Measurements from ENCODE around the gene CGB3. TPM values are rescaled to one million over a fixed set of nuclear protein-coding genes. Genes with fewer than 3 reads are reported as not detected.

Gene CGB3
- total RNA-seq: not detected in 2 replicates

DNA sequence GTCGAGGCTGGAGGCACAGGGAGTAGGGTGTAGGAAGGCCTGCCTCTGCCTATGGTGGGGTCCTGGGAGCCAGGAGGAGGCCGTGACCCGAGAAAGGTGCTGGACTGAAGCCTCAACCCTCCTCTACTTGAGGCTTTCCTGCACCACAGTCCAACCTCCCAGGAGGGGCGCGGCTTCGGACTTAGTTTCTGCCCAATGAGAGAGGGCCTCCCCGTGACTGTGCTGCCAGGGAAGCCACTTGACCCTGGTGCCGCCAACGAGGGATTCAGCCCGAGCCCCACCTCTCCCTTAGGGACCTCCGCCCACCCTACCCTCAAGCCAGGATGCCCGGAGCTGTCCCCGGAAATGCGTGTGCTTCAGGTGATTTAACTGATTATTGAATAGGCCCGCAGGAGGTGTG is at the start of gene CGB3:
TSS of gene CGB3 (minus strand) at position 101 of the 400 bp plus-strand sequence. CDS start 362 bp downstream, outside the sequence.

DNA sequence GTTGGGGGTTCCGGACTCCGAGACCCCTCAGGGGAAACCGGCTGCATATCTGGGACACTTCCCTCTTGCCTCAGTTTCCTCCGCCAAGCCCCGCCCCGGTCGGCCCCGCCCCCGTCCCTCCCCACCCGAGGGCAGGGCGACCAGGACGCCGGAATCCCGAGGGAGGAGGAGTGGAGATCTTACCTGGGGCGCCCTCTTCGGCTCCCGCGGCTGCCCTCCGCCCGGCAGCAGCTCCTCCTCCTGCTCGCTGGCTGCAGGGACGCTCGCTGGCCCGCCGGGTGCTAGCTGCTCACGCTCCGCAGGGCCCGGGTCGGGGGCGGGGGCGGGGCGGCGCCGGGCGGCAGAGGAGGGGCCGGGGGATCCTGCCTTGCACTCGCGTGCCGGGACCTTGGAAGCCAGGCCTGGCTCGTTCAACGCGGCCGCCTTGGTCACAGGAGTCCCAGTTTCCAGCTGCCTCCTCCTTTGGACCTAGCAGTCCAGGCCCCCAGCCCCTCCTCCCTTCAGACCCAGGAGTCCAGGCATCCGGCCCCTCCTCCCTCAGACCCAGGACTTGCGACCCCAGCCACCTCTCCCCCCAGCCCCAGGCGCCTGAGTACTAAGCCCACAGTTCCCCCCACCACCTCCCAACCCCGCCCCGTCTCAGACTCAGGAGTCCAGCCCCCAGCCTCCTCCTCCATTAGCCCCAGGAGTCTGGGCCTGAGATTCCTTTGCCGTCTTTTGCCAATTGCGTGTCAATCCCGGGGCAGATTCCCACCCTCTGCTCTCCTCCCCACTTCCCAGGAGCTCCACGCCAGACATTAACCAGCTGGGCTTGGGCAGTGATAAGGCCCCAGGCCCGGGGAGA is 40.9 kb upstream of the CGB3 start, which contains the start of gene NTF4:
TSS of gene NTF4 (minus strand) at position 51 of the 844 bp plus-strand sequence. CDS start 2,821 bp downstream, outside the sequence.

DNA sequence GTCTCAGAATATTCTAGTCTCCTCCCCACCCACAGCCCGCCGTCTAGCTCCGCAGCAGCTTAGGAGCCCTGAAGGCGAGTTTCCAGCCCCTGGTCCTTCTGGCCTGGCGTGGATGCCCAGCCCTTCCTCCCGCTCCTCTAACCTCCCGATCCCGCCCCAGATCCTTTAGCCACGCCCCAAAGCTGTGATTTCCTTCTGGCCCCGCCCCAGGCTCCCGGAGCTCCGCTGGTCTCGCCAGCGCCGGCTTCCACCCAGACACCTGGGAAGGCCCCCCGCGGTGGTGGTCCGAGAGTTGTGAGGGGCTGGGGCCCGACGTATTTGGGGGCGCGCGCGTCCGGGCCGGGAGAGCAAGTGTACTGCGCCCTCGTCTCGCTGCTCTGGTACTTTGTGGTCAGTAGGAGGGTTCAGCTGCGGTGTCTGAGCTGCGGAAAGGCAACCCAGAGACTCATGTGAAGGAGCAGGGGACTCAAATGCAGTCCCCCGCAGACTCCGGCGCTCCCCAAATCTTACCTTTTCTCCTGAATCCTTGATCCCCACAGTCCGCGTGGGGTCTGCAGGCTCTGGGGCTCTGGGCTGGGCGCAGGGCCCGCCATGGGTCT is 33.6 kb upstream of the CGB3 start, which contains the start of gene CGB7:
TSS of gene CGB7 (minus strand) at position 114 of the 599 bp plus-strand sequence. CDS start 2,374 bp downstream, outside the sequence.

DNA sequence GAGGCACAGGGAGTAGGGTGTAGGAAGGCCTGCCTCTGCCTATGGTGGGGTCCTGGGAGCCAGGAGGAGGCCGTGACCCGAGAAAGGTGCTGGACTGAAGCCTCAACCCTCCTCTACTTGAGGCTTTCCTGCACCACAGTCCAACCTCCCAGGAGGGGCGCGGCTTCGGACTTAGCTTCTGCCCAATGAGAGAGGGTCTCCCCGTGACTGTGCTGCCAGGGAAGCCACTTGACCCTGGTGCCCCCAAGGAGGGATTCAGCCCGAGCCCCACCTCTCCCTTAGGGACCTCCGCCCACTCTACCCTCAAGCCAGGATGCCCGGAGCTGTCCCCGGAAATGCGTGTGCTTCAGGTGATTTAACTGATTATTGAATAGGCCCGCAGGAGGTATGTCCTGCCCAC is 24.9 kb upstream of the CGB3 start, which contains the start of gene CGB8:
TSS of gene CGB8 (minus strand) at position 101 of the 400 bp plus-strand sequence. CDS start 372 bp downstream, outside the sequence.

GRCh38 chr19:49043548-49043947 is 19.4 kb upstream of the CGB3 start, which contains the start of gene CGB5:
Gene CGB5 (plus strand): TSS chr19:49043848. CDS start chr19:49044210, 362 bp downstream.

DNA sequence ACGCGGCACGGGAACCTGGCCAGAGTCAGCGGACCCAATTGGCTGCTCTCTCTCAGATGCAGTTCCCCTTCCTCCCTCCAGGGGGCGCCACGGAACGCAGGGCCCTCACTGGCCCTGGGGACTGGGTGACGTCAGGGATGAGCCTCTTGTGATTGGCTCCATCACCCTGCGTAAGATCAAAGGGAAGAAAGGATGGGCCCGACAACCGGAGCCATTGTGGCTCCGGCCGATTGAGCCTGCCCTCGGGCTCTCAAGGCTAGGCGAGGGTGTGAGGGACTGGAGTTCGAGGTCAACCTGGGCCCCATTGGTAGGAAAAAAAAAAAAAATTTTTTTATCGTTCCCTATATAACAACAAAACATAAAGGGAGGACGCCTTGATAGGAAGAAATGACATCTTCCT is 12.7 kb upstream of the CGB3 start, which contains the start of gene CGB1:
TSS of gene CGB1 (minus strand) at position 81 of the 400 bp plus-strand sequence. CDS start 184 bp downstream, outside the sequence.

GRCh38 chr19:49031642-49032301 is 7.6 kb upstream of the CGB3 start, which contains the start of gene CGB2:
Gene CGB2 (plus strand): TSS chr19:49031890. CDS start chr19:49032096, 206 bp downstream.

GRCh38 chr19:49017041-49017665 is 7.0 kb downstream of the CGB3 start, which contains the start of gene LHB:
Gene LHB (minus strand): TSS chr19:49017091. CDS start chr19:49017081, 10 bp downstream.

DNA sequence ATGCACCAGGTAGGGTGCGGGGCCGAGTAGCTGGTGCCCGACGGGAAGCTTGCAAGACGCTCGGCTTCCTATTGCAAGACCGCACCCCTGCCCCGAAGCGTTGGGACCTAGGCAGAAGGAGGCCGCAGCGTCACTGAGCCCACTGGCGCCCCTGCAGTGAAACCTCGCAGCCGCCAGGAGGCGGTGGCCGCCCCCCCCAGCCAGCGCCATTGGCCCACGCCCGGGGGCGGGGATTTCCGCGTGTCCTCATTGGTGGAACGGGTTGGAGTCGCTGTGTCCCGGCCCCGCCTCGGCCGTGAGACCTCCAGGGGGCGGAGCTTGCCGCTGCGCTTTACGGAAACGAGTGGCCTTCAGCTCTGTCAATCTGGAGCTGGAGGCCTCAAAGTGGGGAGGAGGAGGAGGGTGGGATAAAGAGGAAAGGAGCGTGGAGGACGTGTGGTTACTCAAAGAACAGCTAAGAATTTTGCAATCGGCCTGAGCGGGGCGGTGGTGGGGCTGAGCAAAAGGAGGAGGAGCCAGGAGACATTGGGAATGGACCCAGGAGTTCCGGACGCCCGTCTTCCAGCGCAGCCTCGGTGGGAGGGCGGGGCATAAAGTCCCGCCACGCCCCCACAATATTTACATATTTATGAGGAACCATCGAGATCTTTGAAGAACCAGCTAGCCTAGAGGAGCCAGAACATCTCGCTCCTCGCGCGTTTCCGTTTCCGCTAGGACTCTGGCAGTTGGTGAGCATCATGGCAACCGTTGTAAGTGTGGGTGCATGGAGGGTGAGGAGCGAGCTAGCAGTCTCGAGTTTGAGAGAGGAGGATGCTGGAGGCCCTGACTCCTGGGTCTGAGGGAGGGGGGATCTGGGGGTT is 30.7 kb downstream of the CGB3 start, which contains the start of the genes GYS1 and RUVBL2:
TSS of gene GYS1 (minus strand) at position 135 of the 860 bp plus-strand sequence. CDS start 197 bp downstream, outside the sequence.
TSS of gene RUVBL2 (plus strand) at position 713 of the 860 bp plus-strand sequence. CDS start at position 738, 25 bp downstream.

Small RNA genes within 50 kb of the gene (small RNA-seq; reads per million reads assigned to genes)
- gene MIR6798: not detected

Other genes starting within 250 kb of the CGB3 start
- gene BCAT2, start 213.3 kb downstream of the CGB3 start, total RNA-seq: 15.7 and 22.6 TPM in 2 replicates
- gene HSD17B14, start 187.8 kb downstream of the CGB3 start, total RNA-seq: 3.8 and 20.4 TPM in 2 replicates
- 1.2 and 3.9 TPM in 2 replicates for gene PLEKHA4, start 155.7 kb downstream of the CGB3 start, total RNA-seq
- gene PPP1R15A, start 151.9 kb downstream of the CGB3 start, total RNA-seq: 28.7 and 75.8 TPM in 2 replicates
- gene TULP2, start 125.6 kb downstream of the CGB3 start, total RNA-seq: 0.22 and 0.79 TPM in 2 replicates
- gene NUCB1, start 124.0 kb downstream of the CGB3 start, total RNA-seq: 169 and 326 TPM in 2 replicates
- gene DHDH, start 90.6 kb downstream of the CGB3 start, total RNA-seq: 1.2 TPM in 1 of 2 replicates, not detected in the other
- gene BAX, start 69.5 kb downstream of the CGB3 start, total RNA-seq: 41.6 and 99.3 TPM in 2 replicates
- gene FTL, start 59.0 kb downstream of the CGB3 start, total RNA-seq: 1,769 and 2,040 TPM in 2 replicates
- gene GYS1, start 31.0 kb downstream of the CGB3 start, total RNA-seq: 66.0 and 128 TPM in 2 replicates
- 108 and 286 TPM in 2 replicates for gene RUVBL2, start 30.4 kb downstream of the CGB3 start, total RNA-seq
- gene LHB, start 7.2 kb downstream of the CGB3 start, total RNA-seq: not detected in 2 replicates
- gene CGB2, start 7.6 kb upstream of the CGB3 start, total RNA-seq: not detected in 2 replicates
- not detected in 2 replicates for gene CGB1, start 12.6 kb upstream of the CGB3 start, total RNA-seq
- 0.39 TPM in 1 of 2 replicates, not detected in the other for gene CGB5, start 19.5 kb upstream of the CGB3 start, total RNA-seq
- 0.39 and 2.3 TPM in 2 replicates for gene CGB8, start 24.8 kb upstream of the CGB3 start, total RNA-seq
- gene CGB7, start 33.4 kb upstream of the CGB3 start, total RNA-seq: 2.2 and 4.7 TPM in 2 replicates
- 6.7 and 20.8 TPM in 2 replicates for gene NTF4, start 40.5 kb upstream of the CGB3 start, total RNA-seq
- gene KCNA7, start 48.4 kb upstream of the CGB3 start, total RNA-seq: under 0.01 TPM in 1 of 2 replicates, not detected in the other
- 147 and 205 TPM in 2 replicates for gene SNRNP70, start 61.1 kb upstream of the CGB3 start, total RNA-seq
- 5.1 and 13.0 TPM in 2 replicates for gene LIN7B, start 90.0 kb upstream of the CGB3 start, total RNA-seq
- 1.2 and 1.3 TPM in 2 replicates for gene C19orf73, start 94.8 kb upstream of the CGB3 start, total RNA-seq
- gene PPFIA3, start 95.2 kb upstream of the CGB3 start, total RNA-seq: 8.1 and 10.2 TPM in 2 replicates
- 0.11 and 0.39 TPM in 2 replicates for gene HRC, start 131.1 kb upstream of the CGB3 start, total RNA-seq
- 35.0 and 36.5 TPM in 2 replicates for gene TRPM4, start 133.5 kb upstream of the CGB3 start, total RNA-seq